Stimulated activated CD8-positive, alpha-beta memory T cell treated with anti-CD3 and anti-CD28 coated beads, Interleukin-4, amount 100 ng/mL, for 1 hour (primary cell): ENCODE measurements around the gene BIN1.
"Not testable (repeated sequence)": the region's sequence is repeated elsewhere in the genome, so short reads cannot be mapped to it uniquely, and the experiment has no call there.

Source experiments
- DNase-seq, 2 donors: peaks; one replicate each; pipeline ENCODE4 v3.0.0-alpha.2; 2020; ENCODE audit warnings: low read depth in 2 of 2, low spot score in 1 of 2

Gene BIN1

GRCh38 chr2:127134833-127135830 lies 28.2 kb upstream of the BIN1 start:
- DNase-seq: no peak

DNA sequence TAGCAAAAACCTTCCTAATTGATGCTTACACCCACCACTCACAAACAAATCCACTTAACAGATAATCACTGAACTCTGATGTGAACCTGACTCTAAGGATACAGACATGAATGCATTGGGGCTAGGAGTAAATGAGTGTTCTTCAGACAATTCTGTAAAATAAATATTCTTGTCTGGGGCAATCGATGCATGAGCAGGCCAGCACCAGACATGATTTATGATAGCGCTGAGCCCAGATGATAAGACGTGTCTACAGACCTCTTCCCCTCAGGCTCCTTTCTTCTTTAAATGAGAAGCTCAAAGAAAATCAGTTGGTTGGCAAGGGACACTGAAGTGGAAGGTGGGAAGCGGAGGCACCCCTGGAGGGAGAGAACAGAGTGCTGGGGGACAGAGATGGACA lies 27.3 kb upstream of the BIN1 start:
- no peak for DNase-seq

GRCh38 chr2:127133793-127134192 lies 26.8 kb upstream of the BIN1 start:
- DNase-seq: no peak

DNA sequence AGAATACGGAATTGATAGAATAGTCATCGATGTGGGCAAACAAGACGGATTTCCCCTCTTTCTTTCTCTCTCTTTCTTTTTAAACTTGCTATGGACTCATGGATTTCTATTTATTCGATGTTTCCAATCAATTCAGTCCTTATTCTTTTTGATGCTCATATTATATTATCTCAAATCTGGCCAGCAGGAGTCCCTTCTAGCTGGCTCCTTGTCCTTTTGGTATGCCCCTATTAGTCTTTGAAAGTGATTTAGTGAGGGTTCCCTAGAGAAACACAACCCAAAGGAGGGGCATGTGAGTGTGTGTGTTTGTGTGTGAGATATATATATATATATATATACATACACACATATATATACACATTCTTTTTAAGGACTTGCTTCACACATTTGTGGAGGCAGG lies 23.5 kb upstream of the BIN1 start:
- DNase-seq: no peak

DNA sequence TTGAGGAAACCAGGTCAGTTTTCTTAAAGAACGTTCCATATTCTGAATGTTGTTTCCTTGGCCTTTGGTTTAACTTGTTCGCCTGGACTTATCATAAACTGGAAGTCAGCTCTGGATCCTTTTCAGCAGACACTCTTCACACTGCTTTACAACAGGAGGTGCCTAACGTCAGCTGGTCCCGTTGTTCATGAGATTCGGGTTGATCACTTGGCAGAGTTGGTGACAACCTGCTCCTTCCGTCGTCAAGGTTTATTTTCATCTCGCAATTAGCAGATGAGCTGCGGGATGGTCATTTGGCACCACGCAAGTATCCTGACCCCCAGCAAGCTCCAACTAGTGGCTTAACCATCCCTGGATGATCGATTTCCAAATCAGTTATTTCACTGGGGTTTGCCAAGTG lies 23.0 kb upstream of the BIN1 start:
- DNase-seq: no peak

DNA sequence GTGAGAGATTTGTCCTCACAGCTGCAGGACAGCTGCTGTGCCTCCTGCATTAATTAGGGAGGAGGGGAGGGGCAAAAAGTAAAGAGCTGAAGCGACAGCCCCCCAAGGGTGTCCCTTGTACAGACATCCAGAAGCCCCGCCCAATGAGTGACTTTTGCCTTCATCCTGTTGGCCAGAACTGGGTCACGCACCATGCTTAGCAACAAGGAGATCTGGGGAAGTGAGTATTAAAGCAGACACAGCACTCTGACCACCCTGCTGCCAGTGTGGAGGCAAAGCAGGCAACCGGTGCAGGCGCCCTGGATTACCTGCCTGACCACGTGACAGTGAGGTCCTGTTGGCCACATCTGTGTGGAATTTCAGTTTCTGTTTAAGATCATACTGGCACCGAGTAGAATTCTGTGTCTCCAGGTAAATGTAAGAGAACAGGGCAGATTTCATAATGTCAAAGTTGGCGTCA lies 21.5 kb upstream of the BIN1 start:
- no peak for DNase-seq

DNA sequence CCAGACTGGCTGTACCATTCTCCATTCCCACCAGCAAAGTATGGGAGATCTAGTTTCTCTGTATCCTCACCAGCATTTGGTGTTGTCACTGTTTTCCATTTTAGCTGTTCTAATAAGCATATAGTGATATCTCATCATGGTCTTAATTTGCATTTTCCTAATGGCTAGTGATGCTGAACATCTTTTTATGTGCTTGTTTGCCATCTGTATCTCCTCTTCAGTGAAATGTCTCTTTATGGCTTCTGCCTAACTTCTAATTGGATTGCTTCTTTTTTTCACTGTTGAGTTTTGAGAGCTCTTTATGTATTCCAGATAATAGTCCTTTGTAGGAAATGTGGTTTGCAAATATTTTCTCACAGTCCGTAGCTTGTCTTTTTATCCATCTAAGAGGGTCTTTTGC lies 18.9 kb upstream of the BIN1 start:
- DNase-seq: no peak

DNA sequence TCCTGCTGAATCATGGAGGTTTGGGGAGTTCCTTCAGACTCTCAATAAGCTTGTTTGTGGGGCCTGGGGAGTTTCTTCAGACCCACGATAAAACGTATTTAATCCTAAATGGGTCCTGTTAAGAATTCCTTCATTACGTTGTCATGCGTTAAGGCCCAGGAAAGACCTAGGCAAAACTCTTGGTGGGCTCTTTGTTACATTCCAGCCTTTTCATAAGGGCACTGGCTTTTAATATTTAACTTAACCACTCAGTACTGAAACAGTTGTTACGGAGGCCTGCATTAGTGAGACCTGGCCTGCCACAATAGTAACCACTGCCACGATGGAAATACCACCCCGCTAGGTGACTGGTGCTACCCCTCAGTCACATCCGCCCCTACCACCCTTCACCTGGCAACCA lies 17.5 kb upstream of the BIN1 start:
- DNase-seq: no peak

GRCh38 chr2:127122361-127123027 lies 15.5 kb upstream of the BIN1 start:
- DNase-seq: no peak

- no peak for DNase-seq
Observed at GRCh38 chr2:127121776-127122176, 14.8 kb upstream of the BIN1 start.

DNA sequence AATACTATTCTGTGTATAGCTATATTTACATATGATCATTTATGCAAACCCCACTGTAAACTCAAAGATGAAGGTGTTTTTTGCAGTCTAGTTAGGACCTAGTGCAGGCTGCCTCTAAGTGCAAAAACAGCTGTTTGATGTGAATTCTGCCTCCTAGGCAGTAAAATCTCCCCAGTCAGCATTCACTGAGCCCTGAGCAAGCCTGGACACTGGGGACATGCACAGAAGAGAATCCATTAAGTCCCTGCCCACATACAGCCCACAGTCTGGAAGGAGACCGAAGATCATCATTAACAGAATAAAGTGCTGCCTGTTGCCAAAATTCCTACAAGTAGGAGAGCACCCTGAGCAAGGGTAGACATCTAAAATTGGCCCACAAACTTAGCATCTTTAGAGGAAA lies 14.4 kb upstream of the BIN1 start:
- DNase-seq: no peak

- DNase-seq: not testable (repeated sequence)
Observed at GRCh38 chr2:127120408-127120807, 13.5 kb upstream of the BIN1 start.

- DNase-seq: no peak
Observed at GRCh38 chr2:127118467-127118866, 11.5 kb upstream of the BIN1 start.

DNA sequence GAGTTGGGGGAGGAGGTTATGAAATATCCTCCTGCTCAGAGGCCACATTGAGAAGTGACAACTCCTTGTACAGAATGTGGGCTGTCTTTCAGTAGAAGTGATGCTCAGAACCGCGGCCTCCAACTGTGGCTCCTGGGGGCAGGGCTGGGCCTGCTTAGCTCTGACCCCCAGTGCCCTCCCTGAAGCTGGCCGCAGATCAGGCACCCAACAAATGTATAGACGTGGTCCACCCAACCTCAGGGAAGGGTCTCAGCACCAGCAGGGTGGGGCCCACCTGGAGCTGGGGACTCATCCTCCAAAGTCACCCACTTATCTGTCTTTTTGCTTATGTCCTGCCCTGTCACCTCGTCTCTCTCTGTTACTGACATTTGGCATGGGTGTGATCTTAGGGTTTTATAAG lies 11.1 kb upstream of the BIN1 start:
- DNase-seq: no peak

- no peak for DNase-seq
Observed at GRCh38 chr2:127117603-127118002, 10.6 kb upstream of the BIN1 start.

DNA sequence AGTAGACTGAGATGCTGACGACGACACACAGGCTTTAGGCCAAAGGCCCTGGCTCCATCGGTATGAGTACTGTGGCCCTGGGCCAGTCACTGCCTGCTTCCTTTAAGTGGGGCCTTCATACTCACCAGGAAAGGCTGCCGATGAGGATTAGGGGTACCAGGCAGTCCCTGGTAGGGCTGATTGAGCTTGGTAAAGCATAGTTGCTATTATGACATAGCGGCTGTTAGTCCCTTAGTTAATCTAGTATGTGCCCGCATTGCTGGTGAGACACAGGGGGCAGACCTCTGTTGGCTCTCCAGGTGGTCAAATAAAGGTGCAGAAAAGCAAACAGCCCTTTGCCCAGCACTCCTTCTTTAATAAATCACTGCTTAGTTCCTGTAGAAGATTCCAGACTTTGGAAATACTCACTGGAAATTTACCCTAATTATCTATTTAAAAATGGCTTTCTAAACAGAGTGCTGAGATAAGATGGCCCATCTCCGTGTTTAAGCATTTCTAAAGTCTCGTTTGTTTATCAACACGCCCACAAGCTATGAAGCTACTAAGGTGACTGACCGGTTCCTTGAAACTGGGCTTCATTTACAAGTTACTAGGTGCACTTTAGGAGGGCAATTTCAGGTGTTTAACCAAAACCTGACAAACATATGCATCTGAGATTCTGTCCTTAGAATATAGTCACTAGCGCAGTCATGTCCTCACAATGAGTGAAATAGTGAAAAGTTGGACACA lies 8.7 kb upstream of the BIN1 start:
- DNase-seq: no peak

DNA sequence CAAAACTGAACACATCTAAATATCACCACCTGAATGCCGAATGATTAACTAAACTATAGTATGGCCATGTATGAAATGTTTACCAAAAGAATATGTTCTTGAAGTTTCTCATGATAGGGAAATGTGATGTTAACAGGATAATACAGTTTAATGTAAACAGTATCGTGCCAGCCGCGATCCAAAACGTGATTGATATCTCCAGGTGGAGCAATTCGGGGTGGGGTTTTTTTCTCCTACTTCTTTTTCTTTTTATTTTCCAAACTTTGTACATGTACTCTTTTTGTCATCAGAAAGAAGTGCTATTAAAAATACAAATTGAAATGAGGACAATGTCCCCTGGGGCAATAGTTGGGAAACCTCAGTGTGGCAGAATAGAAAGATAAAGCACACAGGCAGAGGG lies 4.0 kb upstream of the BIN1 start:
- no peak for DNase-seq

DNA sequence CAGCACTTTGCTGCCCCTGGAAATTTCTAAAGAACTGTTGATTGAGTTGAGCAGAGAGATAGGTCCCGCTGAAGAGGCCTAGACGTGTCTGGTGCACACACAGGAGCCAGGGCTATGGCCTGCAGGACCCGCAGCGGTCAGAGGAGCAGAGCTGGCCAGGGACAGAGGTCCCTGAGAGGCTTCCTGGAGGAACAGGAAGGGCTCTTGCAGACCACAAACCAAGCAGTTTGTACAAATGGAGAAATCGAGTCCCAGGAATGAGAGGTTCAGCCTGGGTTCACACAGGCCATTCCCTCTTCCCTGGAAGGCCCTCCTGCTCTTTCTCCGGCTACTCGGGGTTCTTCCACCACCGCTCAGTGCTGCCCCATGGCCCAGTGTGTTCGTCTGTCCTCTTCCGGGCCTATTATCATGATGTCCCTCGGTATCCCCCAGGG lies 1.2 kb upstream of the BIN1 start:
- no peak for DNase-seq

DNA sequence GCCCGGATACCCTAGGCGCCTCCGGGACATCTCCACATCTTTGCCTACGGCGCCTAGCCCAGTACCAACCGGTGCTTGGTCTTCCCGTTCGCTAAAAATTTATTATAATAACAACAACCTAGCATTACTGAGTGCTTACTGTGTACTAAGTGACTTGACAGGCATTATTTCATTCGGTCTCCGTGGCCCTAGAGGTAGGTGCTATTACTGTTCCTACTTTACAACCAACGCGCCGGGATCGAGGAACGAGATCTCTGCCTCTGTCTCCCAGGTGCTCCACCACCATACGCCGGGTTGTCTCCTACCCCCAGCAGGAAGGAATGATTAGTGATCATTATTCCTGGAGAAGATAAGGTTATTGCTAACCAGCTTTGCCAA lies 657 bp upstream of the BIN1 start:
- DNase-seq: no peak

- no peak for DNase-seq
Observed at GRCh38 chr2:127106457-127106990, 430 bp downstream of the BIN1 start.

GRCh38 chr2:127105656-127106456 lies 1.1 kb downstream of the BIN1 start:
- DNase-seq: no peak
